Caco-2 (cell line): ENCODE data around the gene CPT1B. TPM values are rescaled to one million over a fixed set of nuclear protein-coding genes. Genes with fewer than 3 reads are reported as not detected.
A peak's percentile ranks its signal among the peaks of the same experiment; 100 is the strongest.

Source experiments
- BruUV-seq: library from RNA; stranded (reverse); fragments of 400-500 nt; replicated peaks from 2 replicates; lab custom pipeline; 2021; lab: Mats Ljungman, UMichigan
- CTCF ChIA-PET: fragments of 300-600 bp; sonication (Branson Sonifier 250); formaldehyde crosslinking; loops from one replicate; lab custom pipeline; 2022; ENCODE audit warnings: antibody characterized with exemption; lab: Charles Lee
- POLR2A ChIA-PET: fragments of 300-600 bp; sonication (Branson Sonifier 250); formaldehyde crosslinking; loops from one replicate; lab custom pipeline; 2022; ENCODE audit warnings: antibody characterized with exemption; lab: Charles Lee
- DNase-seq, 2 experiments: peaks; one replicate each; pipeline versions ENCODE4 v3.0.0 to v3.0.0-alpha.2; 2020 to 2022
- H3K27me3 ChIP-seq: replicated peaks from 2 replicates; pipeline ENCODE4 v1.6.0; 2011; ENCODE audit warnings: low read length; ENCODE audit not compliant: control insufficient read depth, insufficient read depth
- H3K36me3 ChIP-seq: 2 replicates; pipeline ENCODE4 v1.5.1; 2011; ENCODE audit warnings: low read length; ENCODE audit not compliant: control insufficient read depth, insufficient read depth
- H3K4me1 ChIP-seq: fragments of 250-450 bp; sonication (Bioruptor Pico); 2 replicates; pipeline ENCODE4 v1.5.1; 2020; ENCODE audit warnings: mild to moderate bottlenecking
- H3K4me3 ChIP-seq: 2 replicates; pipeline ENCODE4 v1.5.1; 2011; ENCODE audit warnings: low read depth, mild to moderate bottlenecking, control low read depth, low read length
- H3K9me3 ChIP-seq: fragments of 250-450 bp; sonication (Bioruptor Pico); 2 replicates; pipeline ENCODE4 v1.5.1; 2020; ENCODE audit warnings: mild to moderate bottlenecking, moderate library complexity
- H3K27ac Mint-ChIP-seq: one replicate; pipeline ENCODE4 v1.8.0; 2022; ENCODE audit warnings: mixed read lengths; ENCODE audit not compliant: unreplicated experiment
- H3K27me3 Mint-ChIP-seq: one replicate; pipeline ENCODE4 v1.8.0; 2022; ENCODE audit warnings: mixed read lengths; ENCODE audit not compliant: insufficient read depth, unreplicated experiment
- H3K36me3 Mint-ChIP-seq: one replicate; pipeline ENCODE4 v1.8.0; 2022; ENCODE audit warnings: mild to moderate bottlenecking, mixed read lengths; ENCODE audit not compliant: insufficient read depth, unreplicated experiment
- H3K4me1 Mint-ChIP-seq: one replicate; pipeline ENCODE4 v1.8.0; 2022; ENCODE audit warnings: low read depth, mixed read lengths; ENCODE audit not compliant: unreplicated experiment
- H3K4me3 Mint-ChIP-seq: one replicate; pipeline ENCODE4 v1.8.0; 2022; ENCODE audit warnings: mild to moderate bottlenecking, moderate library complexity, mixed read lengths; ENCODE audit not compliant: unreplicated experiment
- H3K9me3 Mint-ChIP-seq: one replicate; pipeline ENCODE4 v1.8.0; 2022; ENCODE audit warnings: mixed read lengths; ENCODE audit not compliant: unreplicated experiment
- intact Hi-C: fragments of 100-400 bp; cut with micrococcal nuclease; formaldehyde crosslinking; loops from one replicate; pipeline ENCODE4 v1.10.0; 2022; ENCODE audit not compliant: unreplicated experiment
- total RNA-seq: library from RNA; stranded (reverse); gene quantifications from 2 replicates; pipeline ENCODE4 v1.2.3, GENCODE V29; 2022
- TF ChIP-seq, protein P1 (sequence below), 2 experiments: fragments of 200-600 bp in 1 of 2; IDR thresholded peaks; 1 replicate in 1 of 2; 2 replicates in 1 of 2; pipeline versions ENCODE4 v1.5.1 to v1.8.0; 2011 to 2022; ENCODE audit warnings: antibody characterized with exemption in 1 of 2, control low read depth in 1 of 2, inconsistent platforms in 1 of 2, low read depth in 1 of 2, low read length in 1 of 2, mild to moderate bottlenecking in 1 of 2, moderate library complexity in 1 of 2; ENCODE audit not compliant: insufficient read depth in 1 of 2, severe bottlenecking in 1 of 2, unreplicated experiment in 1 of 2

The CPT1B gene
- total RNA-seq, 1 experiment from 2014 or later = 19.8 TPM

- TF ChIP-seq, protein P1, sequence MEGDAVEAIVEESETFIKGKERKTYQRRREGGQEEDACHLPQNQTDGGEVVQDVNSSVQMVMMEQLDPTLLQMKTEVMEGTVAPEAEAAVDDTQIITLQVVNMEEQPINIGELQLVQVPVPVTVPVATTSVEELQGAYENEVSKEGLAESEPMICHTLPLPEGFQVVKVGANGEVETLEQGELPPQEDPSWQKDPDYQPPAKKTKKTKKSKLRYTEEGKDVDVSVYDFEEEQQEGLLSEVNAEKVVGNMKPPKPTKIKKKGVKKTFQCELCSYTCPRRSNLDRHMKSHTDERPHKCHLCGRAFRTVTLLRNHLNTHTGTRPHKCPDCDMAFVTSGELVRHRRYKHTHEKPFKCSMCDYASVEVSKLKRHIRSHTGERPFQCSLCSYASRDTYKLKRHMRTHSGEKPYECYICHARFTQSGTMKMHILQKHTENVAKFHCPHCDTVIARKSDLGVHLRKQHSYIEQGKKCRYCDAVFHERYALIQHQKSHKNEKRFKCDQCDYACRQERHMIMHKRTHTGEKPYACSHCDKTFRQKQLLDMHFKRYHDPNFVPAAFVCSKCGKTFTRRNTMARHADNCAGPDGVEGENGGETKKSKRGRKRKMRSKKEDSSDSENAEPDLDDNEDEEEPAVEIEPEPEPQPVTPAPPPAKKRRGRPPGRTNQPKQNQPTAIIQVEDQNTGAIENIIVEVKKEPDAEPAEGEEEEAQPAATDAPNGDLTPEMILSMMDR (IDR thresholded peaks at IDR 0.05; ENCODE audit: insufficient read depth in 1 of 2, low read depth in 1 of 2, low read length in 1 of 2, severe bottlenecking in 1 of 2, unreplicated experiment in 1 of 2) = no peak
- Histone ChIP-seq H3K4me1 (no peaks in the 10 kb centered on the region), H3K27me3 (no peaks in the 10 kb centered on the region), H3K36me3 (no peaks in the 10 kb centered on the region), H3K9me3 (no peaks in the 10 kb centered on the region), H3K4me3 (no peak overlapping the region)
- no peak overlapping the region for H3K27ac Mint-ChIP-seq
- peaks cover 3% of the 10 kb centered on the region for H3K27me3 Mint-ChIP-seq
- H3K4me3 Mint-ChIP-seq = no peak overlapping the region
- H3K9me3 Mint-ChIP-seq = no peaks in the 10 kb centered on the region
- intact Hi-C loops = no loop called here
- CTCF ChIA-PET = no interaction called here
- POLR2A ChIA-PET = no interaction called here
- H3K36me3 Mint-ChIP-seq = no peaks in the 10 kb centered on the region
- no peaks in the 10 kb centered on the region for H3K4me1 Mint-ChIP-seq
- BruUV-seq = no TSS peak
- DNase-seq = no peak
These were observed 28.9 kb upstream of the CPT1B start for GRCh38 chr22:50606946-50607658.

- Histone ChIP-seq H3K4me1 (no peaks in the 10 kb centered on the region), H3K9me3 (no peaks in the 10 kb centered on the region), H3K27me3 (no peaks in the 10 kb centered on the region), H3K4me3 (no peak overlapping the region), H3K36me3 (no peaks in the 10 kb centered on the region)
- POLR2A ChIA-PET = no interaction called here
- Mint-ChIP-seq H3K27ac (no peak overlapping the region), H3K4me1 (no peaks in the 10 kb centered on the region), H3K36me3 (no peaks in the 10 kb centered on the region), H3K9me3 (no peaks in the 10 kb centered on the region), H3K4me3 (no peak overlapping the region), H3K27me3 (peaks cover 6% of the 10 kb centered on the region)
- DNase-seq = peak in 1 of 2 experiments; percentile 32
- BruUV-seq = no TSS peak
- CTCF ChIA-PET = no interaction called here
- TF ChIP-seq, protein P1 (IDR thresholded peaks at IDR 0.05; ENCODE audit: insufficient read depth in 1 of 2, low read depth in 1 of 2, low read length in 1 of 2, severe bottlenecking in 1 of 2, unreplicated experiment in 1 of 2) = no peak
- intact Hi-C loops = no loop called here
These were observed 28.1 kb upstream of the CPT1B start for GRCh38 chr22:50606165-50606945.

GRCh38 chr22:50605613-50606074 is 27.4 kb upstream of the CPT1B start:
- no peaks in the 10 kb centered on the region for H3K4me1 Mint-ChIP-seq
- TF ChIP-seq, protein P1 (IDR thresholded peaks at IDR 0.05; ENCODE audit: insufficient read depth in 1 of 2, low read depth in 1 of 2, low read length in 1 of 2, severe bottlenecking in 1 of 2, unreplicated experiment in 1 of 2) = no peak
- BruUV-seq = no TSS peak
- H3K4me3 Mint-ChIP-seq = no peak overlapping the region
- Histone ChIP-seq H3K4me3 (no peak overlapping the region), H3K4me1 (no peaks in the 10 kb centered on the region), H3K36me3 (no peaks in the 10 kb centered on the region), H3K27me3 (no peaks in the 10 kb centered on the region), H3K9me3 (no peaks in the 10 kb centered on the region)
- no peaks in the 10 kb centered on the region for H3K36me3 Mint-ChIP-seq
- peaks cover 6% of the 10 kb centered on the region for H3K27me3 Mint-ChIP-seq
- no peaks in the 10 kb centered on the region for H3K9me3 Mint-ChIP-seq
- H3K27ac Mint-ChIP-seq = no peak overlapping the region
- ChIA-PET CTCF (no interaction called here), POLR2A (no interaction called here)
- DNase-seq = no peak
- intact Hi-C loops = no loop called here
